HepG2 (cell line): ENCODE measurements around the gene MDP1. TPM values are rescaled to one million over a fixed set of nuclear protein-coding genes. Genes with fewer than 3 reads are reported as not detected.

Source experiments
- ATF7-NPFF ChIP-seq: sonication (generic); formaldehyde crosslinking; IDR thresholded peaks from 2 replicates; pipeline ENCODE4 v1.8.1; 2023; ENCODE audit warnings: mild to moderate bottlenecking, low read depth, missing genetic modification reagents, moderate library complexity
- BHLHE40 ChIP-seq: IDR thresholded peaks from 2 replicates; pipeline ENCODE4 v1.6.1; 2011; ENCODE audit warnings: low read length, improper control_type of control experiment
- BRD4 ChIP-seq: sonication (generic); formaldehyde crosslinking; IDR thresholded peaks from 2 replicates; pipeline ENCODE4 v1.4.0; 2020; ENCODE audit warnings: missing genetic modification reagents
- FOXP1 ChIP-seq, 2 experiments: fragments of 450-650 bp in 1 of 2; IDR thresholded peaks; 2 replicates each; pipeline ENCODE4 v1.6.1; 2017 to 2018; ENCODE audit warnings: antibody characterized with exemption in 1 of 2
- HNF4A ChIP-seq: sonication (generic); formaldehyde crosslinking; IDR thresholded peaks from 2 replicates; pipeline ENCODE4 v1.4.0; 2020; ENCODE audit warnings: missing genetic modification reagents
- KAT8 ChIP-seq: IDR thresholded peaks from 2 replicates; pipeline ENCODE4 v1.6.1; 2016; ENCODE audit warnings: missing genetic modification reagents, missing compliant biosample characterization
- NFE2L1 ChIP-seq: sonication (generic); formaldehyde crosslinking; IDR thresholded peaks from 2 replicates; pipeline ENCODE4 v1.4.0; 2020; ENCODE audit warnings: missing genetic modification reagents, mild to moderate bottlenecking, borderline replicate concordance
- PHF5A ChIP-seq: IDR thresholded peaks from one replicate; pipeline ENCODE4 v1.6.1; 2018; ENCODE audit warnings: low read depth, missing genetic modification reagents; ENCODE audit not compliant: unreplicated experiment
- RAD51 ChIP-seq: fragments of 450-650 bp; IDR thresholded peaks from 2 replicates; pipeline ENCODE4 v1.6.1; 2016; ENCODE audit warnings: borderline replicate concordance
- YEATS2 ChIP-seq: sonication (generic); formaldehyde crosslinking; IDR thresholded peaks from 2 replicates; pipeline ENCODE4 v1.4.0; 2020; ENCODE audit warnings: missing genetic modification reagents, borderline replicate concordance
- ZKSCAN8 ChIP-seq: IDR thresholded peaks from 2 replicates; pipeline ENCODE4 v1.6.1; 2016; ENCODE audit warnings: borderline replicate concordance, missing genetic modification reagents, missing compliant biosample characterization
- ZNF558 ChIP-seq: sonication (generic); formaldehyde crosslinking; IDR thresholded peaks from 2 replicates; pipeline ENCODE4 v1.9.0; 2022; ENCODE audit warnings: mild to moderate bottlenecking, missing genetic modification reagents, borderline replicate concordance
- ZNF776 ChIP-seq: sonication (generic); formaldehyde crosslinking; IDR thresholded peaks from 2 replicates; pipeline ENCODE4 v1.4.0; 2020; ENCODE audit warnings: mild to moderate bottlenecking, missing genetic modification reagents
- polyA plus RNA-seq, 8 experiments: library from polyadenylated mRNA; depleted of rRNA in 3 of 8; stranded (reverse) in 7 of 8; unstranded in 1 of 8; fragments of >200 nt; fragmentation: Illumina TruSeq in 4 of 8; extraction: Trizol in 4 of 8; gene quantifications; 2 replicates each; pipeline versions ENCODE4 v1.2.1 to v1.2.3, GENCODE V29; 2011 to 2016; ENCODE audit warnings: low read depth in 4 of 8, missing spikeins in 1 of 8, mixed read lengths in 1 of 8; ENCODE audit not compliant: insufficient read depth in 1 of 8
- total RNA-seq, 5 experiments: library from RNA; depleted of rRNA; stranded (reverse); fragments of >200 nt; fragmentation: Illumina TruSeq; extraction: Trizol; gene quantifications; 2 replicates each; pipeline ENCODE4 v1.2.3, GENCODE V29; 2016; ENCODE audit warnings: low read depth in 1 of 5
- TF ChIP-seq, protein P1 (sequence below): sonication (generic); formaldehyde crosslinking; IDR thresholded peaks from 2 replicates; pipeline ENCODE4 v1.4.0; 2020; ENCODE audit warnings: missing genetic modification reagents
- TF ChIP-seq, protein P2 (sequence below): sonication (generic); formaldehyde crosslinking; IDR thresholded peaks from 2 replicates; pipeline ENCODE4 v1.4.0; 2020; ENCODE audit warnings: mild to moderate bottlenecking, missing genetic modification reagents, borderline replicate concordance
- TF ChIP-seq, protein P3 (sequence below): sonication (generic); formaldehyde crosslinking; IDR thresholded peaks from 2 replicates; pipeline ENCODE4 v1.8.0; 2022; ENCODE audit warnings: missing genetic modification reagents, low read depth, mild to moderate bottlenecking, borderline replicate concordance
- TF ChIP-seq, protein P4 (sequence below): sonication (generic); formaldehyde crosslinking; IDR thresholded peaks from 2 replicates; pipeline ENCODE4 v1.5.0; 2020; ENCODE audit warnings: mild to moderate bottlenecking, missing genetic modification reagents
- TF ChIP-seq, protein P5 (sequence below): IDR thresholded peaks from 2 replicates; pipeline ENCODE4 v1.6.1; 2016; ENCODE audit warnings: mild to moderate bottlenecking, missing biosample characterization, missing genetic modification reagents

The MDP1 gene
- total and polyA plus RNA-seq, 2 of the 13 experiments (the other 11 are each of a cell fraction or from before 2014, with no cell fraction given) = 44.1 to 48.7 TPM

DNA sequence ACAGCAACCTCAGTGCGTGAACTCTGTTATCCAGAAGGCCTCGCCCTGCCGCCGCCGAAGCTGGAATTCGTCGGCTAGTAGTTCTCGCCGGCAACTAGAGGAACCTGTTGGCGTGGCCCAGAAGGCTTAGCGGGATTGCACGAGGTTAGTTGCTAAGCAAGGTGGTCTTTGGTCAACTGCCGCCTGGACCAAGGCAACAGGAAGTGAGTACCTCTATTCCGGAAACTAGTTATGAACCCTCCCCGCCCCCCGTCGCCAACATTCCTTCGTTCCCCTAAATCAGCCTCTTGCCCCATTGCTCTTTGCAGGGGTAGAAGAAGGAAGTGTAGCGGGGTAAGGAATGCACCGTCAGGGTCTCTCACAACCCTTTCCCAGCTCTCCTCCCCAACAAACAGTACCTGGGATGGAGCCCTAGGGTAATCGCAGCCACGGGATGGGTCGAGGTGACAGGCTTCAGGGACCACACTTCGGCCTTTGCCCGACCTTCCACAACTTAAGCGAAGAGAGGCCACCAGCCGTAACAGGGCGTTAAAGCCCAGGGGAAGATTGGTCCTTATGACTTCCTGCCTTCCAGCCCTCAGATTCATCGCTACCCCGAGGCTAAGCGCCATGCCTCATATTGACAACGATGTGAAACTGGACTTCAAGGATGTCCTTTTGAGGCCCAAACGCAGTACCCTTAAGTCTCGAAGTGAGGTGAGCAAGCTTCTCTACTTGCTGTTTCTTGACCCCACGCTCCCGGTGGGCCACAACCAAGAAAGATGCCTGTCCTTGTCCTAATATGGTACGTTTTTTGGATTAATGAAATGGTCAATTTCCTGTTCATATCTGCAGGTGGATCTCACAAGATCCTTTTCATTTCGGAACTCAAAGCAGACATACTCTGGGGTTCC lies 17.0 kb upstream of the MDP1 start, which contains the start of gene GMPR2 (continued):
- TF ChIP-seq, protein P1, sequence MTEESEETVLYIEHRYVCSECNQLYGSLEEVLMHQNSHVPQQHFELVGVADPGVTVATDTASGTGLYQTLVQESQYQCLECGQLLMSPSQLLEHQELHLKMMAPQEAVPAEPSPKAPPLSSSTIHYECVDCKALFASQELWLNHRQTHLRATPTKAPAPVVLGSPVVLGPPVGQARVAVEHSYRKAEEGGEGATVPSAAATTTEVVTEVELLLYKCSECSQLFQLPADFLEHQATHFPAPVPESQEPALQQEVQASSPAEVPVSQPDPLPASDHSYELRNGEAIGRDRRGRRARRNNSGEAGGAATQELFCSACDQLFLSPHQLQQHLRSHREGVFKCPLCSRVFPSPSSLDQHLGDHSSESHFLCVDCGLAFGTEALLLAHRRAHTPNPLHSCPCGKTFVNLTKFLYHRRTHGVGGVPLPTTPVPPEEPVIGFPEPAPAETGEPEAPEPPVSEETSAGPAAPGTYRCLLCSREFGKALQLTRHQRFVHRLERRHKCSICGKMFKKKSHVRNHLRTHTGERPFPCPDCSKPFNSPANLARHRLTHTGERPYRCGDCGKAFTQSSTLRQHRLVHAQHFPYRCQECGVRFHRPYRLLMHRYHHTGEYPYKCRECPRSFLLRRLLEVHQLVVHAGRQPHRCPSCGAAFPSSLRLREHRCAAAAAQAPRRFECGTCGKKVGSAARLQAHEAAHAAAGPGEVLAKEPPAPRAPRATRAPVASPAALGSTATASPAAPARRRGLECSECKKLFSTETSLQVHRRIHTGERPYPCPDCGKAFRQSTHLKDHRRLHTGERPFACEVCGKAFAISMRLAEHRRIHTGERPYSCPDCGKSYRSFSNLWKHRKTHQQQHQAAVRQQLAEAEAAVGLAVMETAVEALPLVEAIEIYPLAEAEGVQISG (CRISPR knock-in tag) = peak; percentile 84
- TF ChIP-seq, protein P2, sequence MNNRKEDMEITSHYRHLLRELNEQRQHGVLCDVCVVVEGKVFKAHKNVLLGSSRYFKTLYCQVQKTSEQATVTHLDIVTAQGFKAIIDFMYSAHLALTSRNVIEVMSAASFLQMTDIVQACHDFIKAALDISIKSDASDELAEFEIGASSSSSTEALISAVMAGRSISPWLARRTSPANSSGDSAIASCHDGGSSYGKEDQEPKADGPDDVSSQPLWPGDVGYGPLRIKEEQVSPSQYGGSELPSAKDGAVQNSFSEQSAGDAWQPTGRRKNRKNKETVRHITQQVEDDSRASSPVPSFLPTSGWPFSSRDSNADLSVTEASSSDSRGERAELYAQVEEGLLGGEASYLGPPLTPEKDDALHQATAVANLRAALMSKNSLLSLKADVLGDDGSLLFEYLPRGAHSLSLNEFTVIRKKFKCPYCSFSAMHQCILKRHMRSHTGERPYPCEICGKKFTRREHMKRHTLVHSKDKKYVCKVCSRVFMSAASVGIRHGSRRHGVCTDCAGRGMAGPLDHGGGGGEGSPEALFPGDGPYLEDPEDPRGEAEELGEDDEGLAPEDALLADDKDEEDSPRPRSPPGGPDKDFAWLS (CRISPR knock-in tag) = 0 out of 2 replicates have a peak, but pooled peaks have one; percentile 71
- TF ChIP-seq, protein P3, sequence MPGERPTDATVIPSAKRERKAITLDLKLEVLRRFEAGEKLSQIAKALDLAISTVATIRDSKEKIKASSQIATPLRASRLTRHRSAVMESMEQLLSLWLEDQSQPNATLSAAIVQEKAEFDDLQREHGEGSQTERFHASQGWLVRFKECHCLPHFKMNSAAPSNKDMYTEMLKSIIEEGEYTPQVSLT (CRISPR knock-in tag) = no peak
- TF ChIP-seq NFE2L1 (CRISPR knock-in tag) (peak; percentile 64; the same call in 1 of the 2 replicates), HNF4A (CRISPR knock-in tag) (peak; percentile 85), ZKSCAN8 (CRISPR knock-in tag) (peak; percentile 44; the same call in 1 of the 2 replicates), ZNF776 (CRISPR knock-in tag) (peak; percentile 5; the same call in 1 of the 2 replicates), PHF5A (peak; percentile 77), ZNF558 (CRISPR knock-in tag) (peak; percentile 61; the same call in 1 of the 2 replicates), KAT8 (CRISPR knock-in tag) (peak; percentile 94), BRD4 (CRISPR knock-in tag) (peak; percentile 86), BHLHE40 (no peak), YEATS2 (CRISPR knock-in tag) (peak; percentile 79), RAD51 (no peak), ATF7-NPFF (CRISPR knock-in tag) (peak; percentile 86; the same call in 1 of the 2 replicates), FOXP1 (IDR thresholded peaks at IDR 0.05) (no peak), FOXP1 (CRISPR knock-in tag; IDR thresholded peaks at IDR 0.05) (peak; percentile 44; the same call in 1 of the 2 replicates)
- TF ChIP-seq, protein P4, sequence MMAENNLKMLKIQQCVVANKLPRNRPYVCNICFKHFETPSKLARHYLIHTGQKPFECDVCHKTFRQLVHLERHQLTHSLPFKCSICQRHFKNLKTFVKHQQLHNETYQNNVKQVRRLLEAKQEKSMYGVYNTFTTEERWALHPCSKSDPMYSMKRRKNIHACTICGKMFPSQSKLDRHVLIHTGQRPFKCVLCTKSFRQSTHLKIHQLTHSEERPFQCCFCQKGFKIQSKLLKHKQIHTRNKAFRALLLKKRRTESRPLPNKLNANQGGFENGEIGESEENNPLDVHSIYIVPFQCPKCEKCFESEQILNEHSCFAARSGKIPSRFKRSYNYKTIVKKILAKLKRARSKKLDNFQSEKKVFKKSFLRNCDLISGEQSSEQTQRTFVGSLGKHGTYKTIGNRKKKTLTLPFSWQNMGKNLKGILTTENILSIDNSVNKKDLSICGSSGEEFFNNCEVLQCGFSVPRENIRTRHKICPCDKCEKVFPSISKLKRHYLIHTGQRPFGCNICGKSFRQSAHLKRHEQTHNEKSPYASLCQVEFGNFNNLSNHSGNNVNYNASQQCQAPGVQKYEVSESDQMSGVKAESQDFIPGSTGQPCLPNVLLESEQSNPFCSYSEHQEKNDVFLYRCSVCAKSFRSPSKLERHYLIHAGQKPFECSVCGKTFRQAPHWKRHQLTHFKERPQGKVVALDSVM (CRISPR knock-in tag) = no peak
- TF ChIP-seq, protein P5, sequence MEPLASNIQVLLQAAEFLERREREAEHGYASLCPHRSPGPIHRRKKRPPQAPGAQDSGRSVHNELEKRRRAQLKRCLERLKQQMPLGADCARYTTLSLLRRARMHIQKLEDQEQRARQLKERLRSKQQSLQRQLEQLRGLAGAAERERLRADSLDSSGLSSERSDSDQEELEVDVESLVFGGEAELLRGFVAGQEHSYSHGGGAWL (CRISPR knock-in tag) = 0 out of 2 replicates have a peak, but pooled peaks have one; percentile 31
